SK-MEL-5 (cell line): ENCODE measurements around the gene HOXA3. TPM values are rescaled to one million over a fixed set of nuclear protein-coding genes. Genes with fewer than 3 reads are reported as not detected.

Experiments used
- DNase-seq: peaks from one replicate; pipeline ENCODE4 v3.0.0-alpha.2; 2016; ENCODE audit warnings: low read depth, low spot score
- in situ Hi-C: cut with HindIII; loops from 2 replicates; pipeline ENCODE4 v1.10.0; 2016; ENCODE audit warnings: low sequenced_read_pairs, high pct_unique_total_duplicates, low pct_unique_long_range_greater_than_20kb
- total RNA-seq: library from RNA; depleted of rRNA; stranded (reverse); fragments of >200 nt; shearing (Covaris generic); gene quantifications from 2 replicates; pipeline ENCODE4 v1.2.3, GENCODE V29; 2014

The HOXA3 gene
- total RNA-seq, 1 experiment from 2014 or later: 3.5 TPM

DNA sequence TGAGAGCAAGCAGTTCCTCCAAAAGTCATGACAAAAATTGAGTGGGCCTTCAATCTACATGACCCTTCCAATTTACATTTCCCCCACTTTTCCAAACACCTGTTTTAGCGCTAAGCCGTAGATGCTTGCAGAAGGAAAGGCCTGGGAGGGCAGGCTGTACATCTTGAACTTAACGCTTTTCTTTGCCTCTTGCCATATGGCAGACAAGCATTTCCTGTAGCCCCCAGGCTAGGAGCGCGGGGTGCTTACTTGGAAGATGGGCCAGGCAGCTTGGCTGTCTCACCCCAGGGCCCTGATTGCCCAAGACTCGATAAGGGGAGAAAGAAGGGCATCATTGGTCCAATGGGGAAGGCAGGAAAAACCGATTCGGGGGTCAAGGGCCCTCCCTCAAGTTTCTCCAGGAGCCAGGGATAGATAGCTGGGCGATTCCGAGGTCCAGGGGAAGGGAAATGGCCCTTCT, 20.0 kb upstream of the HOXA3 start:
- in situ Hi-C loops: no loop called here
- no peak for DNase-seq

DNA sequence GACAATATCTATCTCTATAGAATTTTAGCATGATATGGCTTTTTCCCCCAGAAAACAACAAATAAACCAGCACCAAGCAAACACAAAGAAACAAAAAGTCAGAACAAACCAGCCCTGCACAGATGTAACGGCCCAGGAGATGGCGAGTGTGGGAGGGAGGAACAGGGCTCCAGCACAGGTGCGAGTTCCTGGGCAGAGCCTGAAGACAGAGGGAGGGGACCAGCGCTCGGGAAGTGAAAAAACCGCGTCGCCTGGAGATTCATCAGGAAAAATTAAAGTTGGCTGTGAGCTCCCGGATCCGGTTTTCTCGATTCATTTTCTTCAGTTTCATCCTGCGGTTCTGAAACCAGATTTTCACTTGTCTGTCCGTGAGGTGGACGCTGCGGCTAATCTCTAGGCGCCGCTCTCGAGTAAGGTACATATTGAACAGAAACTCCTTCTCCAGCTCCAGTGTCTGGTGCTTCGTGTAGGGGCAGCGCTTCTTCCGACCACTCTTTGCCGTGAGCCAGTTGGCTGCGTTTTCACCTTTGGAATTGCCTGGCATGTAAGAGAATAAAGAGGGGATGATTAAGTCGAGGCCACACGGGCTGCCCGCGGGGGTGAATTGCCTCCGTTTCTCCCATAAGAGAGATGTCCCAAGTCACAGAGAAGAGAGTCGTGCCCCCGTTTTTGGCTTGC, 19.4 kb upstream of the HOXA3 start:
- no peak for DNase-seq
- in situ Hi-C loops: no loop called here

DNA sequence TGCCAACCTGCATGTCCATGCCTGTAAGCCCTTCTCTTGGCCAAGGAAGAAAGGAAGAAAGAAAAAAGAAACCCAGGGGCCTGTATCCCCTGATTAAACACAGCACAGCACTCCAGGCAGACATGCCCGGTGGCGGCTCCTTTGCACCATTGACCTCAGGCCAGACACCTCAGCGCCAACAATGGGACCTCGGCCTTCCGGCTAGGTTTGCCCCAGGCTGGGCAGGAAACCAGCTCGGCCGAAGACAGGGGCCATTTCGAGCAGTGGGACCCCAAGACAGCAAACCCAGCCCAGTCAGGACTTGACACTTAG, 18.9 kb upstream of the HOXA3 start:
- in situ Hi-C loops: no loop called here
- DNase-seq: no peak

- DNase-seq: no peak
- in situ Hi-C loops: no loop called here
Measured at GRCh38 chr7:27170426-27171324, 18.3 kb upstream of the HOXA3 start.

- no peak for DNase-seq
- in situ Hi-C loops: no loop called here
Measured at GRCh38 chr7:27169658-27170425, 17.5 kb upstream of the HOXA3 start.

DNA sequence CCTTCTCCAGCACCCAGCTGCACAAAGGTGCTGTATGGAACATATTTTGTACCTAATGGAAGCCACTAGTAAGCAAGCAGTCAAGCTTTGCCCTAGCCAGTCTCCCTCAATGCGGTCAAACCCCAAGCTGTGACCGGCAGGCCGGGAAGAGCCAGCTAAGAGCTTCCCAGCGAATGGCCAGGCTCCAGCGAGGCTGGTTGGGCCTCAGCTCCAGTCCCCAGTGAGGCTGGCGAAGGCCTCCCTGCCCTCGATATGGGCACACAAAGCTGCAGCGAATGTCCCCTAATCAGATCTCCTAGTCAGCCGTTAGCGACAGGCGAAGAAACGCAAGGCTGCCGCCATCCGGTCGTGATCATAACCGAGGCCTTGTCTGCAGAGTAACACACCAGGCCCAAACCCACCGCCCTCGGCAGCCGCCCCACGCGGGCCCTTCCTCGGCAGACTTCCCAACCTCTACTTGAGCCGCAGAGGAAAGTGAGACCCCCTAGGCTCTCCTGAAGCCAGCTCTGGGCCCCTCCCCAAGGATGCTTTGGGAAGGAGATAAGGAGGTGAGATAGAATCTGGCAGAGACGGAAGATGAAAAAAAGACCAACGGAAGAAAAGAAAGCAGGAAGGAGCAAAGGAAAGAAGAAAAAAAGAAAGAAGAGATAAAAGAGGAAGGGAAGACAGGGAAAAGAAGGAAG, 16.0 kb upstream of the HOXA3 start:
- in situ Hi-C loops: no loop called here
- DNase-seq: no peak

- in situ Hi-C loops: no loop called here
- no peak for DNase-seq
Measured at GRCh38 chr7:27167916-27168264, 15.5 kb upstream of the HOXA3 start.

- in situ Hi-C loops: no loop called here
Measured at GRCh38 chr7:27166531-27167505, 14.4 kb upstream of the HOXA3 start.

DNA sequence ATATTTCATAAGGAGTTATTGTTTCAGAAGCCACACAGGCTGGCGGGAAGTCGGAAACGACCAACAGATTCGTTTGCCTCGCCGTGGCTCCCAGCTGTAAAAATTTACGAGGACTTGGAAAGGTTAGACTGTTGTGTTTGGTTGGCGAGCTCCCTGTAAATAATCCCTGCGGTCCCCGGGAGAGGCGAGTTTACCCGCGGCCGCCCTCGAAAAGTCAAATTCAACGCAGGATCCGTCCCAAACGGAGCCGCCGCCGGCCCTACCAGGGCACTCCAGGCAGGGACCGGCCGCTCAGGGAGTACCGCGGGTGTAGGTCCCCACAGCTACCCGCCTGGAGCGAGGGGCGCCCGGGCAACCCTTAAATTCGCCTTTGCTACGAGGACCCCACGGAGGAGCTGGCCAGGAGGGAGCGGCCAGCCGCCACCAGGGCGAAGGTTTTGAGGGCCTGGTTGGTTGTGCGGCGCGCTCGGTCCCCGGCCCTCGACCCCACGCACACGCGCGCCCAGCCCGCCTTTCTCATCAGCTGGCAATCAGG, 13.7 kb upstream of the HOXA3 start:
- DNase-seq: no peak
- in situ Hi-C loops: no loop called here

More at GRCh38 chr7:27166531-27167505, 14.4 kb upstream of the HOXA3 start:
- DNase-seq: no peak

DNA sequence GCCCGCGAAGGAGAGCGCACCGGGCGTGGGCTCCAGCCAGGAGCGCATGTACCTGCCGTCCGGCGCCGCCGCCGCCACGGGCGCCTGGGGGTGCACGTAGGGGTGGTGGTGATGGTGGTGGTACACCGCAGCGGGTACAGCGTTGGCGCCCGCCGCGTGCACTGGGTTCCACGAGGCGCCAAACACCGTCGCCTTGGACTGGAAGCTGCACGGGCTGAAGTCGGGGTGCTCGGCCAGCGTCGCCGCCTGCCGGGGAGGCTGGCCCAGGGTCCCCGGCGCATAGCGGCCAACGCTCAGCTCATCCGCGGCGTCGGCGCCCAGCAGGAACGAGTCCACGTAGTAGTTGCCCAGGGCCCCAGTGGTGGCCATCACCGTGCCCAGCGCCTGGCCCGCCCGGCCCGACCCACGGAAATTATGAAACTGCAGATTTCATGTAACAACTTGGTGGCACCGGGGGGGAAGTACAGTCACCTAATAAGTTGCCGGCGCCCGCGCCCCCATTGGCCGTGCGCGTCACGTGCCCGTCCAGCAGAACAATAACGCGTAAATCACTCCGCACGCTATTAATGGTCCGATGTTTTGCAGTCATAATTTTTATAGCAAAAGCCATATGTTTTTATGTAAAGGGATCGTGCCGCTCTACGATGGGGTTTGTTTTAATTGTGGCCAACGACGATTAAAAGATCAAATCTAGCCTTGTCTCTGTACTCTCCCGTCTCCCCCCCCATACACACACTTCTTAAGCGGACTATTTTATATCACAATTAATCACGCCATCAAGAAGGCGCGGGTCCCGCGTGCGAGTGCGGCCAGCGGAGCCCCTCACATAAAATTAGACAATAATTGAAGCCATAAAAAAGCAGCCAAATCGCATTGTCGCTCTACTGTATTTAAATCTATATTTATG, 13.0 kb upstream of the HOXA3 start, which contains the start of gene HOXA9:
HOXA9 (minus strand) TSS at position 449 of the 907 bp plus-strand sequence; CDS start at position 369, 80 bp downstream.
- DNase-seq: no peak
- in situ Hi-C loops: no loop called here

DNA sequence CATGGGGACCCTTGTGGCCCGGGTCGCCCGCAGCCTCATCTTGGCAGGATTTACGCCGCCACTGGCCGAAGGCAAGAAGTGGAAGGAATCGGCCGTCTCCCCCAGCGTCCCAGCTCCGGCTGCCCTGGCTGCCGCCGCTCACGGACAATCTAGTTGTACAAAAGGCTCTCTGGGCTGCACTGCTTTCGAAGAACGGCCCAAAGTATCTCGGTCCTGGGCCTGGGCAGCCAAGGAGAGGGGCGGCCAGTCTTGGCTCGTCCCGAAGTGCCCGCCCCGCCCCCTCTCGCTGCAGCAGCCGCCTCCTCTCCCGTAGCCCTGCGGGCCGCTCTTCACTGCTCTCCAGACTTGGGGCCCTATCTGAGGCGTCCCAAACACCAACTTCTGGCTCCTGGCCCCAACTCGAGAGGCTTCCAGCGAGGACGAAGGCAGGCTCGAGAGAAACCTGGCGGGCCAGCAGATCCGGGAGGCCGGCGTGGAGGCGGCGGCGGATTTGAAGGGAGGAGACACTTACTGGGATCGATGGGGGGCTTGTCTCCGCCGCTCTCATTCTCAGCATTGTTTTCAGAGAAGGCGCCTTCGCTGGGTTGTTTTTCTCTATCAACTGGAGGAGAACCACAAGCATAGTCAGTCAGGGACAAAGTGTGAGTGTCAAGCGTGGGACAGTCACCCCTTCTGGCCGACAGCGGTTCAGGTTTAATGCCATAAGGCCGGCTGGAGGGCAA, 12.1 kb upstream of the HOXA3 start:
- in situ Hi-C loops: no loop called here
- DNase-seq: no peak

DNA sequence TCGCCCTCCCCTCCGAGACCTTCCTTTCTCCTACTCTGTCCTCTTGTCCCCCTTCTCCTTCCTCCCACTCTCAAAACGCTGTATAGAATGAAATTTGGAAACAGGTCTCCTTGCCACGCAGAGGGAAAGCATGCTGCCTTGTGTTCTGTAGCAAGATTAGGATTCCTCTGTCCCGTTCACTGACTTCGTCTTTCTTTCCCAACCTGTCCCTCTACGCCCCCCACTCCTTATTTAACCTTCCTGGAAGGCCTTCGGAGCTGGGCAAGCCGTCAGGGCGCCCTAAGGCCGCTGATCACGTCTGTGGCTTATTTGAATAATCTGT, 11.6 kb upstream of the HOXA3 start:
- in situ Hi-C loops: no loop called here
- no peak for DNase-seq

DNA sequence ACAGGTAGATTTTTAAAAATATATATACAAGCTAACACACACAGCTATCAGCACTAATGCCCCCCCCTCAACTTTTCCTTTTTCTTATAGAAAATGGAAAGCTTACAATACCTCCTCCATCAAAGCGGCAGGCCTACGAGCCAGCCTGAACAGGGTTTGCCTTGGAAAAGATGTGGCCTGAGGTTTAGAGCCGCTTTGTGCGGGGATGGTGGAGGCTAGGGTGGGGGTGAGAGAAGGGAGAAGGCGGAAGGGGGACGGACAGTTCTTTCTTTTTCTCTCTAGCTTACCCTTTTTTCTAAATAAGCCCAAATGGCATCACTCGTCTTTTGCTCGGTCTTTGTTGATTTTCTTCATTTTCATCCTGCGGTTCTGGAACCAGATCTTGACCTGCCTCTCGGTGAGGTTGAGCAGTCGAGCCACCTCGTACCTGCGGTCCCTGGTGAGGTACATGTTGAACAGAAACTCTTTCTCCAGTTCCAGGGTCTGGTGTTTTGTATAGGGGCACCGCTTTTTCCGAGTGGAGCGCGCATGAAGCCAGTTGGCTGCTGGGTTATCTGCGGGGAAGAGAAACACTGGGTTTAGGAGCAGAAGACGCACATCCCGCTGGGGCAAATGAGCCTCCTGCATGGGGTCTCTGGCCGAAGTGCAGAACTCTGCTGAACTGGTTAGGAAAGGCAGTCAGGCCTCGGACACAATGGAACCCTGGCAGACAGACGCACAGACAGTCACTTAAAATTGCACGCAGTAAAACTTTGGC, 11.1 kb upstream of the HOXA3 start:
- no peak for DNase-seq
- in situ Hi-C loops: no loop called here

DNA sequence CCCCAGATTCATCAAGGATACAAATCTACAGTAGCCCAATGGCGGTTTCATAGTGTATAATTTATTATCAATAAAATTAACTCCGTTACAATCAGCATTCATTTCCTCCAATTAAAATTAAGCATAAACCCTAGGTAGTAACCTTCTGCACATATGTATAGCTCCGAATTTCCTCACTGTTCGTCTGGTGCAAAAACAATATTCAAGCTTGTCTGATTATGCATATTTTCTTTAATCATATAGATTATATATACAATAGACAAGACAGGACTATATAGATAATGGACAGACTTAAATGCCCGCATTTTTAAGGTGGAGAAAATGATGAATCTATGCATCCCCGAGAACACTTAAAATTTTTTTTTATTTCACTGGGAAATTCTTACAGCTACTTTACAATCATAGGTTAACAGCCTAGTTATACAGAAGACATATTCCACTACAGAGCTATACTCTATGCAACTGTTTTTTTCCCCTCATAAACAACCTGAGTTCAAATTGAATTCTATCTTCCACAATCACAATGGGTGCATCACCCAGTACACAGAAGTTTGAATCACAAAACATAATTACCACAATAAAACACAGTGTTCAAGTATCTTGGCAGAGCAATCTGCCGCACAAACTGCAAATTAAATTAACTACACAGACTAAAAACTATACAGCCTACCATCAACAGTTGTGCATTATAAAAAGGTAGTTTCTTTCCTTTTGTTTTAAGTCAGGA, 10.3 kb upstream of the HOXA3 start:
- in situ Hi-C loops: no loop called here
- no peak for DNase-seq
